GM10266 (cell line): Measurements from ENCODE around the gene KAT2B.

ENCODE experiments used
- DNase-seq: peaks from one replicate; pipeline ENCODE4 v3.0.0; 2012; ENCODE audit errors: extremely low spot score
- CTCF ChIP-seq: IDR thresholded peaks from 2 replicates; pipeline ENCODE4 v1.5.1; 2012; ENCODE audit warnings: mild to moderate bottlenecking, low read depth; ENCODE audit not compliant: control insufficient read depth, insufficient read depth; ENCODE audit errors: missing control alignments

The KAT2B gene

GRCh38 chr3:20108869-20109268 lies 68.6 kb downstream of the KAT2B start:
- DNase-seq, result no peak
- TF ChIP-seq CTCF, result no peak

GRCh38 chr3:20110826-20111225 lies 70.6 kb downstream of the KAT2B start:
- DNase-seq, result no peak
- no peak for TF ChIP-seq CTCF

GRCh38 chr3:20111836-20112235 lies 71.6 kb downstream of the KAT2B start:
- DNase-seq, result no peak
- no peak for TF ChIP-seq CTCF

GRCh38 chr3:20121088-20121487 lies 80.8 kb downstream of the KAT2B start:
- DNase-seq, result no peak
- no peak for TF ChIP-seq CTCF

- DNase-seq, result no peak
- no peak for TF ChIP-seq CTCF
Measured at GRCh38 chr3:20123131-20123652, 82.9 kb downstream of the KAT2B start.

GRCh38 chr3:20125289-20125688 lies 85.0 kb downstream of the KAT2B start:
- no peak for TF ChIP-seq CTCF
- no peak for DNase-seq

- DNase-seq, result peak; percentile 60
- TF ChIP-seq CTCF, result no peak
Measured at GRCh38 chr3:20125897-20126296, 85.7 kb downstream of the KAT2B start.
